Cerebellar nuclear complex (tissue), 1 donor: Measurements from ENCODE around the gene CLEC4M.
"Not testable (repeated sequence)": the region's sequence is repeated elsewhere in the genome, so short reads cannot be mapped to it uniquely, and the experiment has no call there.

Source experiments
- DNase-seq, 2 experiments: peaks; one replicate each; lab custom pipeline; 2025; lab: John Stamatoyannopoulos, UW

The CLEC4M gene

GRCh38 chr19:7811989-7812388, 48.9 kb downstream of the CLEC4M start:
- no peak for DNase-seq

GRCh38 chr19:7815325-7815724, 52.3 kb downstream of the CLEC4M start:
- no peak for DNase-seq

GRCh38 chr19:7816040-7816439, 53.0 kb downstream of the CLEC4M start:
- DNase-seq: not testable (repeated sequence)

- no peak for DNase-seq
Observed at GRCh38 chr19:7817801-7818200, 54.8 kb downstream of the CLEC4M start.

- no peak for DNase-seq
Observed at GRCh38 chr19:7818806-7819205, 55.8 kb downstream of the CLEC4M start.
